Glutamatergic neuron (in vitro differentiated cells): ENCODE results near the gene STK24. TPM values are rescaled to one million over a fixed set of nuclear protein-coding genes. Genes with fewer than 3 reads are reported as not detected.

Source experiments
- DNase-seq: peaks from one replicate; pipeline ENCODE4 v3.0.0; 2022
- H3K27ac Mint-ChIP-seq: one replicate; pipeline ENCODE4 v1.8.0; 2020; ENCODE audit warnings: mild to moderate bottlenecking, mixed read lengths, inconsistent platforms; ENCODE audit not compliant: unreplicated experiment
- H3K27me3 Mint-ChIP-seq: one replicate; pipeline ENCODE4 v1.8.0; 2020; ENCODE audit warnings: mild to moderate bottlenecking, moderate library complexity, mixed read lengths, inconsistent platforms; ENCODE audit not compliant: unreplicated experiment
- H3K36me3 Mint-ChIP-seq: one replicate; pipeline ENCODE4 v1.8.0; 2020; ENCODE audit warnings: mild to moderate bottlenecking, mixed read lengths, inconsistent platforms; ENCODE audit not compliant: unreplicated experiment
- H3K4me1 Mint-ChIP-seq: one replicate; pipeline ENCODE4 v1.8.0; 2020; ENCODE audit warnings: mild to moderate bottlenecking, low read depth, mixed read lengths, inconsistent platforms; ENCODE audit not compliant: unreplicated experiment
- H3K4me3 Mint-ChIP-seq: one replicate; pipeline ENCODE4 v1.8.0; 2020; ENCODE audit warnings: mild to moderate bottlenecking, mixed read lengths, inconsistent platforms; ENCODE audit not compliant: unreplicated experiment
- H3K9me3 Mint-ChIP-seq: one replicate; pipeline ENCODE4 v1.8.0; 2020; ENCODE audit warnings: mild to moderate bottlenecking, moderate library complexity, mixed read lengths, inconsistent platforms; ENCODE audit not compliant: unreplicated experiment
- CTCF ChIP-seq: fragments of 200-600 bp; sonication (generic); IDR thresholded peaks from one replicate; pipeline ENCODE4 v1.5.0; 2021; ENCODE audit not compliant: partially characterized antibody, unreplicated experiment
- total RNA-seq: library from RNA; stranded (reverse); fragmentation: NEBNext Ultra II Directional; extraction: Animal tissue kit (Norgen Biotek cat#: 25700); gene quantifications from one replicate; pipeline ENCODE4 v1.2.1, GENCODE V29; 2021; ENCODE audit not compliant: unreplicated experiment

The STK24 gene
- total RNA-seq, 1 donor from 2014 or later = 188 TPM

- Mint-ChIP-seq H3K27me3 (peaks cover 25% of the 10 kb centered on the region), H3K9me3 (peaks cover 34% of the 10 kb centered on the region), H3K4me3 (peak overlapping the region; percentile 28), H3K4me1 (peaks cover 89% of the 10 kb centered on the region), H3K27ac (peak overlapping the region; percentile 99), H3K36me3 (no peaks in the 10 kb centered on the region)
- no peak for TF ChIP-seq CTCF
- DNase-seq = no peak
Measured at GRCh38 chr13:98540476-98540875, 36.4 kb downstream of the STK24 start.

- H3K4me1 Mint-ChIP-seq = peaks cover 87% of the 10 kb centered on the region
- H3K36me3 Mint-ChIP-seq = no peaks in the 10 kb centered on the region
- H3K4me3 Mint-ChIP-seq = peak overlapping the region; percentile 87
- peak; percentile 55 for DNase-seq
- no peak for TF ChIP-seq CTCF
- H3K27ac Mint-ChIP-seq = peak overlapping the region; percentile 99
- H3K27me3 Mint-ChIP-seq = peaks cover 26% of the 10 kb centered on the region
- H3K9me3 Mint-ChIP-seq = peaks cover 35% of the 10 kb centered on the region
Measured at GRCh38 chr13:98539666-98540065, 37.2 kb downstream of the STK24 start.

DNA sequence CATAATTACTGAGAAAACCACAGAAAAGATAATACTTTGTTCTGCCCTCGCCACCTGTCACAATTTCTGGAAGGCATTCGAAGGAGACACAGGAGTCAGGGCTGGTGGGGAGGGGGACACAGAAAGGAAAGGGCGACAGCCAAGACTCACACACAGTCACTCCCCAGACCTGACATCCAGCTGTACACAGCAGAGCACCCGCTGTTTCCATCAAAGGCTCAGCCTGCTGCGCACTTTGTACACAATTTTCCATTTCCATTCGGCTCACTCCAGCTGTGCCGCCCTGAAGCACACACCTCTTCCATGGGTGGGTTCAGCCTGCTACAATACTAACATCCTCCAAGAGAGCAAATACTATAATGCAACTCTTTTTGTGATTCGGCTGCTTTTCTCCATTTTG lies 38.0 kb downstream of the STK24 start:
- Mint-ChIP-seq H3K36me3 (no peaks in the 10 kb centered on the region), H3K27me3 (peaks cover 27% of the 10 kb centered on the region), H3K27ac (peak overlapping the region; percentile 99), H3K9me3 (peaks cover 34% of the 10 kb centered on the region), H3K4me3 (peak overlapping the region; percentile 87), H3K4me1 (peaks cover 88% of the 10 kb centered on the region)
- TF ChIP-seq CTCF = no peak
- DNase-seq = no peak

- H3K36me3 Mint-ChIP-seq = no peaks in the 10 kb centered on the region
- H3K9me3 Mint-ChIP-seq = peaks cover 30% of the 10 kb centered on the region
- peaks cover 25% of the 10 kb centered on the region for H3K27me3 Mint-ChIP-seq
- peaks cover 80% of the 10 kb centered on the region for H3K4me1 Mint-ChIP-seq
- H3K27ac Mint-ChIP-seq = peak overlapping the region; percentile 22
- peak overlapping the region; percentile 34 for H3K4me3 Mint-ChIP-seq
- no peak for TF ChIP-seq CTCF
- DNase-seq = no peak
Measured at GRCh38 chr13:98537740-98538139, 39.2 kb downstream of the STK24 start.

DNA sequence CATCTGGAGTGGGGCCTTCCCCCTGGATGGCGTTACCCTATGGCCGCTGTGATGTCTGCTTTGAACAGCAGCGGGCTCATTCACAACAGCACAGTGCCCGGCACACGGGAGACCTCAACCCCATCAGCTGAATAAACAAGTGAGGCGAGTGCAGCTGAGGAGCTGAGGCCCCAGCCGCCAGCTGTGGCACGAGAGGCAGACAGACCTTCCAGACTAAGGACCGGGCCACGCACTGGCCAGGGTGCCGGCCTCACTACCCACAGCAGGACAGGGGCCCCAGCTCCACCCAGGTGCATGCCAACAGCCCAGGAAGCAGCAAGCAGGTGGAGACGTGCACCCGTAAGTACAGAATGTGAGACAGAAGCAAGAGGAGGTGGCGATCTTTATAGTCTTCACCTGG lies 39.6 kb downstream of the STK24 start:
- H3K27me3 Mint-ChIP-seq = peaks cover 25% of the 10 kb centered on the region
- peaks cover 76% of the 10 kb centered on the region for H3K4me1 Mint-ChIP-seq
- no peak for DNase-seq
- H3K4me3 Mint-ChIP-seq = no peak overlapping the region
- peaks cover 28% of the 10 kb centered on the region for H3K9me3 Mint-ChIP-seq
- no peak for TF ChIP-seq CTCF
- H3K27ac Mint-ChIP-seq = peak overlapping the region; percentile 62
- no peaks in the 10 kb centered on the region for H3K36me3 Mint-ChIP-seq
